GM23338 (cell line): ENCODE results near the gene RBM12. TPM values are rescaled to one million over a fixed set of nuclear protein-coding genes. Genes with fewer than 3 reads are reported as not detected.

Experiments used
- ATAC-seq: fragments of 200-7000 bp; cut with Tn5 transposase; 3 replicates; pipeline ENCODE4 v1.9.1; 2020
- DNase-seq: peaks from one replicate; pipeline ENCODE4 v3.0.0-alpha.2; 2015; ENCODE audit warnings: low spot score
- H2AFZ ChIP-seq: fragments of 200-600 bp; sonication (generic); 2 replicates; pipeline ENCODE4 v1.8.0; 2016; ENCODE audit warnings: antibody characterized with exemption, mild to moderate bottlenecking, moderate library complexity
- H3F3A ChIP-seq: fragments of 200-600 bp; sonication (generic); replicated peaks from 2 replicates; pipeline ENCODE4 v1.8.0; 2017; ENCODE audit warnings: antibody characterized with exemption, mixed run types, low read depth
- H3K27ac ChIP-seq: fragments of 200-600 bp; sonication (generic); 2 replicates; pipeline ENCODE4 v1.6.1; 2016; ENCODE audit warnings: low read depth
- H3K27me3 ChIP-seq: fragments of 200-600 bp; sonication (generic); 2 replicates; pipeline ENCODE4 v1.8.0; 2016; ENCODE audit warnings: mild to moderate bottlenecking, mixed run types, moderate library complexity; ENCODE audit not compliant: insufficient read depth
- H3K36me3 ChIP-seq: fragments of 200-600 bp; sonication (generic); 2 replicates; pipeline ENCODE4 v1.8.0; 2016; ENCODE audit warnings: mild to moderate bottlenecking; ENCODE audit not compliant: insufficient read depth
- H3K4me1 ChIP-seq: fragments of 200-600 bp; sonication (generic); 2 replicates; pipeline ENCODE4 v1.8.0; 2016; ENCODE audit warnings: mild to moderate bottlenecking, moderate library complexity; ENCODE audit not compliant: insufficient read depth
- H3K4me2 ChIP-seq: fragments of 200-600 bp; sonication (generic); 2 replicates; pipeline ENCODE4 v1.7.1; 2017; ENCODE audit warnings: mixed run types
- H3K4me3 ChIP-seq: fragments of 200-600 bp; sonication (generic); 2 replicates; pipeline ENCODE4 v1.6.1; 2016; ENCODE audit warnings: mixed run types
- H3K79me2 ChIP-seq: fragments of 200-600 bp; sonication (generic); replicated peaks from 2 replicates; pipeline ENCODE4 v1.8.0; 2017; ENCODE audit warnings: mild to moderate bottlenecking; ENCODE audit not compliant: insufficient read depth
- H3K9me2 ChIP-seq: fragments of 200-600 bp; sonication (generic); 2 replicates; pipeline ENCODE4 v1.8.0; 2017; ENCODE audit not compliant: insufficient read depth
- H4K20me1 ChIP-seq: fragments of 200-600 bp; sonication (generic); replicated peaks from 2 replicates; pipeline ENCODE4 v1.8.0; 2017; ENCODE audit warnings: mild to moderate bottlenecking; ENCODE audit not compliant: insufficient read depth
- H3K27ac Mint-ChIP-seq: 2 replicates; pipeline ENCODE4 v1.8.0; 2020; ENCODE audit warnings: inconsistent platforms, mild to moderate bottlenecking, moderate library complexity, mixed read lengths
- H3K27me3 Mint-ChIP-seq: 3 replicates; pipeline ENCODE4 v1.8.0; 2022; ENCODE audit warnings: low read depth, mild to moderate bottlenecking, moderate library complexity, mixed read lengths, inconsistent platforms; ENCODE audit not compliant: insufficient read depth, poor library complexity
- H3K36me3 Mint-ChIP-seq: 3 replicates; pipeline ENCODE4 v1.8.0; 2021; ENCODE audit warnings: low read depth, mild to moderate bottlenecking, inconsistent platforms, moderate library complexity, mixed read lengths
- H3K4me1 Mint-ChIP-seq: 3 replicates; pipeline ENCODE4 v1.8.0; 2020; ENCODE audit warnings: mild to moderate bottlenecking, inconsistent platforms, mixed read lengths
- H3K4me3 Mint-ChIP-seq: 3 replicates; pipeline ENCODE4 v1.8.0; 2021; ENCODE audit warnings: moderate library complexity, mild to moderate bottlenecking, inconsistent platforms, mixed read lengths
- H3K9me3 Mint-ChIP-seq: 3 replicates; pipeline ENCODE4 v1.8.0; 2020; ENCODE audit warnings: moderate library complexity, mild to moderate bottlenecking, inconsistent platforms, mixed read lengths
- CREB1 ChIP-seq: fragments of 250-450 bp; sonication (Bioruptor Pico); IDR thresholded peaks from 2 replicates; pipeline ENCODE4 v1.5.0; 2020; ENCODE audit warnings: low read depth, mild to moderate bottlenecking, moderate library complexity
- EZH2 ChIP-seq: fragments of 200-600 bp; sonication (generic); IDR thresholded peaks from one replicate; pipeline ENCODE4 v1.8.0; 2017; ENCODE audit warnings: antibody characterized with exemption, mild to moderate bottlenecking, low read depth; ENCODE audit not compliant: unreplicated experiment
- EZH2phosphoT487 ChIP-seq: fragments of 200-600 bp; sonication (generic); IDR thresholded peaks from one replicate; pipeline ENCODE4 v1.8.1; 2018; ENCODE audit warnings: antibody characterized with exemption; ENCODE audit not compliant: unreplicated experiment
- JUNB ChIP-seq: IDR thresholded peaks from one replicate; pipeline ENCODE4 v1.6.1; 2016; ENCODE audit warnings: antibody characterized with exemption; ENCODE audit not compliant: unreplicated experiment
- NANOG ChIP-seq: IDR thresholded peaks from 2 replicates; pipeline ENCODE4 v1.6.1; 2016; ENCODE audit warnings: antibody characterized with exemption, borderline replicate concordance
- POLR2AphosphoS5 ChIP-seq: IDR thresholded peaks from 2 replicates; pipeline ENCODE4 v1.6.1; 2016; ENCODE audit warnings: antibody characterized with exemption, low read depth
- STAT1 ChIP-seq: IDR thresholded peaks from one replicate; pipeline ENCODE4 v1.6.1; 2016; ENCODE audit warnings: antibody characterized with exemption; ENCODE audit not compliant: unreplicated experiment
- ZNF114 ChIP-seq: fragments of 250-450 bp; sonication (Bioruptor Pico); IDR thresholded peaks from 2 replicates; pipeline ENCODE4 v1.5.0; 2020; ENCODE audit warnings: mild to moderate bottlenecking, moderate library complexity
- ZNF331 ChIP-seq: fragments of 250-450 bp; sonication (Bioruptor Pico); IDR thresholded peaks from 2 replicates; pipeline ENCODE4 v1.5.0; 2020; ENCODE audit warnings: low read depth, mild to moderate bottlenecking, moderate library complexity
- polyA plus RNA-seq: library from polyadenylated mRNA; unstranded; fragments of >200 nt; fragmentation: Nextera tagmentation; extraction: Ambion mirVana; gene quantifications from 2 replicates; pipeline ENCODE4 v1.2.1, GENCODE V29; 2016
- total RNA-seq: library from RNA; depleted of rRNA; stranded (reverse); fragments of >200 nt; shearing (Covaris generic); gene quantifications from 2 replicates; pipeline ENCODE4 v1.2.3, GENCODE V29; 2014
- TF ChIP-seq, protein P1 (sequence below), 2 experiments: fragments of 200-600 bp in 1 of 2; sonication (generic) in 1 of 2; conservative IDR thresholded peaks; 2 replicates each; pipeline versions ENCODE4 v1.5.1 to v1.6.1; 2016 to 2017; ENCODE audit warnings: antibody characterized with exemption in 2 of 2, low read depth in 2 of 2, mild to moderate bottlenecking in 2 of 2, moderate library complexity in 1 of 2
- TF ChIP-seq, protein P2 (sequence below): IDR thresholded peaks from one replicate; pipeline ENCODE4 v1.6.1; 2018; ENCODE audit warnings: antibody characterized with exemption; ENCODE audit not compliant: unreplicated experiment
- TF ChIP-seq, protein P3 (sequence below): fragments of 250-450 bp; sonication (Bioruptor Pico); IDR thresholded peaks from 2 replicates; pipeline ENCODE4 v1.5.0; 2020; ENCODE audit warnings: mild to moderate bottlenecking, moderate library complexity
- TF ChIP-seq, protein P4 (sequence below): IDR thresholded peaks from 2 replicates; pipeline ENCODE4 v1.6.1; 2016; ENCODE audit warnings: antibody characterized with exemption

Gene RBM12
- total and polyA plus RNA-seq, 2 experiments from 2014 or later, result 22.3 to 82.2 TPM

DNA sequence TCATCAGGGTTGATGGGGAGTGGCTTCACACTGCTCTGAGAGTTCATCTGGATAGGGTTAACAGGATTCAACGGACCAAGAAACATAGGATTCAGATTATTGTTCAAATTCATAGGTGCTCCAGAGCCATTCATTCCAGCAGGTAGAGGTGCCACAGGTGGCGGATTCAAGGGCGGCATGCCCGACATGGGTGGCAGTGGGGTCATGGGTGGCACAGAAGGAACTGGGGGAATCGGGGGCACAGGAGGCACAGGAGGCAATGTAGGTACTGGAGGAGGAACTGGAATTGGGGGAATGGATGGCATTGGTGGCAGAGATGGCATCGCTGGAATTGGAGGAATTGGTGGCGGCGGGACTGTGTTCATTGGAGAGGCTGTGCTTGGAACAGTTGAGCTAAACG, 10.3 kb downstream of the RBM12 start:
- H3K36me3 ChIP-seq, result peaks cover 11% of the 10 kb centered on the region
- ATAC-seq, result no peak
- no peak for DNase-seq
- Mint-ChIP-seq H3K27ac (no peak overlapping the region), H3K27me3 (no peaks in the 10 kb centered on the region), H3K4me1 (peaks cover 5% of the 10 kb centered on the region; the same call in 2 of the 3 replicates), H3K36me3 (peaks cover 12% of the 10 kb centered on the region; the same call in 2 of the 3 replicates), H3K9me3 (no peaks in the 10 kb centered on the region), H3K4me3 (no peak overlapping the region)
- no peak overlapping the region for H3K4me2 ChIP-seq
- 0 out of 2 replicates have a peak, but pooled peaks cover 5% of the 10 kb centered on the region for H3F3A ChIP-seq
- no peak overlapping the region for H3K4me3 ChIP-seq
- no peak overlapping the region for H2AFZ ChIP-seq
- H3K9me2 ChIP-seq, result no peaks in the 10 kb centered on the region
- H3K27me3 ChIP-seq, result no peaks in the 10 kb centered on the region
- peaks cover 87% of the 10 kb centered on the region for H4K20me1 ChIP-seq
- H3K4me1 ChIP-seq, result peaks cover 10% of the 10 kb centered on the region
- H3K27ac ChIP-seq, result no peak overlapping the region
- peaks cover 100% of the 10 kb centered on the region for H3K79me2 ChIP-seq
- TF ChIP-seq, protein P1, sequence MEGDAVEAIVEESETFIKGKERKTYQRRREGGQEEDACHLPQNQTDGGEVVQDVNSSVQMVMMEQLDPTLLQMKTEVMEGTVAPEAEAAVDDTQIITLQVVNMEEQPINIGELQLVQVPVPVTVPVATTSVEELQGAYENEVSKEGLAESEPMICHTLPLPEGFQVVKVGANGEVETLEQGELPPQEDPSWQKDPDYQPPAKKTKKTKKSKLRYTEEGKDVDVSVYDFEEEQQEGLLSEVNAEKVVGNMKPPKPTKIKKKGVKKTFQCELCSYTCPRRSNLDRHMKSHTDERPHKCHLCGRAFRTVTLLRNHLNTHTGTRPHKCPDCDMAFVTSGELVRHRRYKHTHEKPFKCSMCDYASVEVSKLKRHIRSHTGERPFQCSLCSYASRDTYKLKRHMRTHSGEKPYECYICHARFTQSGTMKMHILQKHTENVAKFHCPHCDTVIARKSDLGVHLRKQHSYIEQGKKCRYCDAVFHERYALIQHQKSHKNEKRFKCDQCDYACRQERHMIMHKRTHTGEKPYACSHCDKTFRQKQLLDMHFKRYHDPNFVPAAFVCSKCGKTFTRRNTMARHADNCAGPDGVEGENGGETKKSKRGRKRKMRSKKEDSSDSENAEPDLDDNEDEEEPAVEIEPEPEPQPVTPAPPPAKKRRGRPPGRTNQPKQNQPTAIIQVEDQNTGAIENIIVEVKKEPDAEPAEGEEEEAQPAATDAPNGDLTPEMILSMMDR (conservative IDR thresholded peaks at IDR 0.05; ENCODE audit: low read depth in 2 of 2), result no peak
- TF ChIP-seq, protein P2, sequence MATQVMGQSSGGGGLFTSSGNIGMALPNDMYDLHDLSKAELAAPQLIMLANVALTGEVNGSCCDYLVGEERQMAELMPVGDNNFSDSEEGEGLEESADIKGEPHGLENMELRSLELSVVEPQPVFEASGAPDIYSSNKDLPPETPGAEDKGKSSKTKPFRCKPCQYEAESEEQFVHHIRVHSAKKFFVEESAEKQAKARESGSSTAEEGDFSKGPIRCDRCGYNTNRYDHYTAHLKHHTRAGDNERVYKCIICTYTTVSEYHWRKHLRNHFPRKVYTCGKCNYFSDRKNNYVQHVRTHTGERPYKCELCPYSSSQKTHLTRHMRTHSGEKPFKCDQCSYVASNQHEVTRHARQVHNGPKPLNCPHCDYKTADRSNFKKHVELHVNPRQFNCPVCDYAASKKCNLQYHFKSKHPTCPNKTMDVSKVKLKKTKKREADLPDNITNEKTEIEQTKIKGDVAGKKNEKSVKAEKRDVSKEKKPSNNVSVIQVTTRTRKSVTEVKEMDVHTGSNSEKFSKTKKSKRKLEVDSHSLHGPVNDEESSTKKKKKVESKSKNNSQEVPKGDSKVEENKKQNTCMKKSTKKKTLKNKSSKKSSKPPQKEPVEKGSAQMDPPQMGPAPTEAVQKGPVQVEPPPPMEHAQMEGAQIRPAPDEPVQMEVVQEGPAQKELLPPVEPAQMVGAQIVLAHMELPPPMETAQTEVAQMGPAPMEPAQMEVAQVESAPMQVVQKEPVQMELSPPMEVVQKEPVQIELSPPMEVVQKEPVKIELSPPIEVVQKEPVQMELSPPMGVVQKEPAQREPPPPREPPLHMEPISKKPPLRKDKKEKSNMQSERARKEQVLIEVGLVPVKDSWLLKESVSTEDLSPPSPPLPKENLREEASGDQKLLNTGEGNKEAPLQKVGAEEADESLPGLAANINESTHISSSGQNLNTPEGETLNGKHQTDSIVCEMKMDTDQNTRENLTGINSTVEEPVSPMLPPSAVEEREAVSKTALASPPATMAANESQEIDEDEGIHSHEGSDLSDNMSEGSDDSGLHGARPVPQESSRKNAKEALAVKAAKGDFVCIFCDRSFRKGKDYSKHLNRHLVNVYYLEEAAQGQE, result no peak
- TF ChIP-seq POLR2AphosphoS5 (no peak), EZH2 (no peak), STAT1 (no peak), ZNF114 (no peak), EZH2phosphoT487 (no peak), CREB1 (CRISPR knock-in tag) (no peak), ZNF331 (CRISPR knock-in tag) (no peak), NANOG (no peak), JUNB (no peak)
- TF ChIP-seq, protein P3, sequence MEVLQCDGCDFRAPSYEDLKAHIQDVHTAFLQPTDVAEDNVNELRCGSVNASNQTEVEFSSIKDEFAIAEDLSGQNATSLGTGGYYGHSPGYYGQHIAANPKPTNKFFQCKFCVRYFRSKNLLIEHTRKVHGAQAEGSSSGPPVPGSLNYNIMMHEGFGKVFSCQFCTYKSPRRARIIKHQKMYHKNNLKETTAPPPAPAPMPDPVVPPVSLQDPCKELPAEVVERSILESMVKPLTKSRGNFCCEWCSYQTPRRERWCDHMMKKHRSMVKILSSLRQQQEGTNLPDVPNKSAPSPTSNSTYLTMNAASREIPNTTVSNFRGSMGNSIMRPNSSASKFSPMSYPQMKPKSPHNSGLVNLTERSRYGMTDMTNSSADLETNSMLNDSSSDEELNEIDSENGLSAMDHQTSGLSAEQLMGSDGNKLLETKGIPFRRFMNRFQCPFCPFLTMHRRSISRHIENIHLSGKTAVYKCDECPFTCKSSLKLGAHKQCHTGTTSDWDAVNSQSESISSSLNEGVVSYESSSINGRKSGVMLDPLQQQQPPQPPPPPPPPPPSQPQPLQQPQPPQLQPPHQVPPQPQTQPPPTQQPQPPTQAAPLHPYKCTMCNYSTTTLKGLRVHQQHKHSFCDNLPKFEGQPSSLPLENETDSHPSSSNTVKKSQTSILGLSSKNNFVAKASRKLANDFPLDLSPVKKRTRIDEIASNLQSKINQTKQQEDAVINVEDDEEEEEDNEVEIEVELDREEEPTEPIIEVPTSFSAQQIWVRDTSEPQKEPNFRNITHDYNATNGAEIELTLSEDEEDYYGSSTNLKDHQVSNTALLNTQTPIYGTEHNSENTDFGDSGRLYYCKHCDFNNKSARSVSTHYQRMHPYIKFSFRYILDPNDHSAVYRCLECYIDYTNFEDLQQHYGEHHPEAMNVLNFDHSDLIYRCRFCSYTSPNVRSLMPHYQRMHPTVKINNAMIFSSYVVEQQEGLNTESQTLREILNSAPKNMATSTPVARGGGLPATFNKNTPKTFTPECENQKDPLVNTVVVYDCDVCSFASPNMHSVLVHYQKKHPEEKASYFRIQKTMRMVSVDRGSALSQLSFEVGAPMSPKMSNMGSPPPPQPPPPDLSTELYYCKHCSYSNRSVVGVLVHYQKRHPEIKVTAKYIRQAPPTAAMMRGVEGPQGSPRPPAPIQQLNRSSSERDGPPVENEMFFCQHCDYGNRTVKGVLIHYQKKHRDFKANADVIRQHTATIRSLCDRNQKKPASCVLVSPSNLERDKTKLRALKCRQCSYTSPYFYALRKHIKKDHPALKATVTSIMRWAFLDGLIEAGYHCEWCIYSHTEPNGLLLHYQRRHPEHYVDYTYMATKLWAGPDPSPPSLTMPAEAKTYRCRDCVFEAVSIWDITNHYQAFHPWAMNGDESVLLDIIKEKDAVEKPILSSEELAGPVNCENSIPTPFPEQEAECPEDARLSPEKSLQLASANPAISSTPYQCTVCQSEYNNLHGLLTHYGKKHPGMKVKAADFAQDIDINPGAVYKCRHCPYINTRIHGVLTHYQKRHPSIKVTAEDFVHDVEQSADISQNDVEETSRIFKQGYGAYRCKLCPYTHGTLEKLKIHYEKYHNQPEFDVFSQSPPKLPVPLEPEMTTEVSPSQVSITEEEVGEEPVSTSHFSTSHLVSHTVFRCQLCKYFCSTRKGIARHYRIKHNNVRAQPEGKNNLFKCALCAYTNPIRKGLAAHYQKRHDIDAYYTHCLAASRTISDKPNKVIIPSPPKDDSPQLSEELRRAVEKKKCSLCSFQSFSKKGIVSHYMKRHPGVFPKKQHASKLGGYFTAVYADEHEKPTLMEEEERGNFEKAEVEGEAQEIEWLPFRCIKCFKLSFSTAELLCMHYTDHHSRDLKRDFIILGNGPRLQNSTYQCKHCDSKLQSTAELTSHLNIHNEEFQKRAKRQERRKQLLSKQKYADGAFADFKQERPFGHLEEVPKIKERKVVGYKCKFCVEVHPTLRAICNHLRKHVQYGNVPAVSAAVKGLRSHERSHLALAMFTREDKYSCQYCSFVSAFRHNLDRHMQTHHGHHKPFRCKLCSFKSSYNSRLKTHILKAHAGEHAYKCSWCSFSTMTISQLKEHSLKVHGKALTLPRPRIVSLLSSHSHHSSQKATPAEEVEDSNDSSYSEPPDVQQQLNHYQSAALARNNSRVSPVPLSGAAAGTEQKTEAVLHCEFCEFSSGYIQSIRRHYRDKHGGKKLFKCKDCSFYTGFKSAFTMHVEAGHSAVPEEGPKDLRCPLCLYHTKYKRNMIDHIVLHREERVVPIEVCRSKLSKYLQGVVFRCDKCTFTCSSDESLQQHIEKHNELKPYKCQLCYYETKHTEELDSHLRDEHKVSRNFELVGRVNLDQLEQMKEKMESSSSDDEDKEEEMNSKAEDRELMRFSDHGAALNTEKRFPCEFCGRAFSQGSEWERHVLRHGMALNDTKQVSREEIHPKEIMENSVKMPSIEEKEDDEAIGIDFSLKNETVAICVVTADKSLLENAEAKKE (CRISPR knock-in tag), result no peak
- TF ChIP-seq, protein P4, sequence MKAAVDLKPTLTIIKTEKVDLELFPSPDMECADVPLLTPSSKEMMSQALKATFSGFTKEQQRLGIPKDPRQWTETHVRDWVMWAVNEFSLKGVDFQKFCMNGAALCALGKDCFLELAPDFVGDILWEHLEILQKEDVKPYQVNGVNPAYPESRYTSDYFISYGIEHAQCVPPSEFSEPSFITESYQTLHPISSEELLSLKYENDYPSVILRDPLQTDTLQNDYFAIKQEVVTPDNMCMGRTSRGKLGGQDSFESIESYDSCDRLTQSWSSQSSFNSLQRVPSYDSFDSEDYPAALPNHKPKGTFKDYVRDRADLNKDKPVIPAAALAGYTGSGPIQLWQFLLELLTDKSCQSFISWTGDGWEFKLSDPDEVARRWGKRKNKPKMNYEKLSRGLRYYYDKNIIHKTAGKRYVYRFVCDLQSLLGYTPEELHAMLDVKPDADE, result no peak
